OCI-LY1 (cell line): ENCODE measurements around the gene ADAMTSL3.

Source experiments
- H2AFZ ChIP-seq: fragments of 200-600 bp; sonication (generic), shearing (Covaris generic); 2 replicates; pipeline ENCODE4 v1.6.0; 2014; ENCODE audit warnings: antibody characterized with exemption, mild to moderate bottlenecking, low read length
- H3F3A ChIP-seq: fragments of 200-600 bp; sonication (generic), shearing (Covaris generic); 2 replicates; pipeline ENCODE4 v1.6.0; 2014; ENCODE audit warnings: mild to moderate bottlenecking, antibody characterized with exemption, low read length, moderate library complexity; ENCODE audit not compliant: insufficient read depth
- H3K27ac ChIP-seq: fragments of 200-600 bp; sonication (generic); 2 replicates; pipeline ENCODE4 v1.5.1; 2014; ENCODE audit warnings: low read length, mixed run types, mild to moderate bottlenecking, low read depth; ENCODE audit not compliant: poor library complexity, severe bottlenecking
- H3K27me3 ChIP-seq: fragments of 200-600 bp; sonication (generic); 2 replicates; pipeline ENCODE4 v1.6.0; 2014; ENCODE audit warnings: antibody characterized with exemption, mild to moderate bottlenecking, low read length, moderate library complexity; ENCODE audit not compliant: insufficient read depth
- H3K36me3 ChIP-seq: fragments of 200-600 bp; sonication (generic); 2 replicates; pipeline ENCODE4 v1.6.1; 2014; ENCODE audit warnings: mild to moderate bottlenecking, antibody characterized with exemption, low read length, moderate library complexity, mixed read lengths; ENCODE audit not compliant: insufficient read depth
- H3K4me1 ChIP-seq: fragments of 200-600 bp; sonication (generic); 2 replicates; pipeline ENCODE4 v1.5.1; 2014; ENCODE audit warnings: mild to moderate bottlenecking, low read length, moderate library complexity; ENCODE audit not compliant: insufficient read depth, severe bottlenecking
- H3K4me2 ChIP-seq: fragments of 200-600 bp; sonication (generic), shearing (Covaris generic); 2 replicates; pipeline ENCODE4 v1.6.1; 2014; ENCODE audit warnings: low read length
- H3K4me3 ChIP-seq: fragments of 200-600 bp; sonication (generic); 2 replicates; pipeline ENCODE4 v1.5.1; 2014; ENCODE audit warnings: low read length, low read depth, mild to moderate bottlenecking, mixed read lengths; ENCODE audit not compliant: poor library complexity, severe bottlenecking
- H3K79me2 ChIP-seq: fragments of 200-600 bp; shearing (Covaris generic); 2 replicates; pipeline ENCODE4 v1.6.1; 2016; ENCODE audit warnings: mixed run types, low read length, mixed read lengths; ENCODE audit not compliant: insufficient read depth
- H3K9ac ChIP-seq: fragments of 200-600 bp; sonication (generic), shearing (Covaris generic); 2 replicates; pipeline ENCODE4 v1.6.1; 2014; ENCODE audit warnings: mild to moderate bottlenecking, low read length, mixed read lengths
- H3K9me2 ChIP-seq: fragments of 200-600 bp; sonication (generic), shearing (Covaris generic); 2 replicates; pipeline ENCODE4 v1.6.1; 2014; ENCODE audit warnings: low read depth, mild to moderate bottlenecking, low read length, mixed read lengths
- H3K9me3 ChIP-seq: fragments of 200-600 bp; shearing (Covaris generic); 2 replicates; pipeline ENCODE4 v1.6.1; 2014; ENCODE audit warnings: low read length, mixed read lengths
- H4K20me1 ChIP-seq: fragments of 200-600 bp; sonication (generic), shearing (Covaris generic); 2 replicates; pipeline ENCODE4 v1.6.0; 2016; ENCODE audit warnings: mild to moderate bottlenecking, low read length; ENCODE audit not compliant: insufficient read depth
- CTCF ChIP-seq: fragments of 200-600 bp; sonication (generic), shearing (Covaris generic); IDR thresholded peaks from 2 replicates; pipeline ENCODE4 v1.5.1; 2017; ENCODE audit warnings: mild to moderate bottlenecking, antibody characterized with exemption, low read length, moderate library complexity, mixed read lengths
- EZH2 ChIP-seq: fragments of 200-600 bp; sonication (generic), shearing (Covaris generic); IDR thresholded peaks from 2 replicates; pipeline ENCODE4 v1.8.0; 2017; ENCODE audit warnings: borderline replicate concordance, mixed run types, mild to moderate bottlenecking, antibody characterized with exemption, low read length, moderate library complexity, mixed read lengths

The ADAMTSL3 gene

GRCh38 chr15:83854950-83855707 lies 201.2 kb downstream of the ADAMTSL3 start:
- no peak overlapping the region for H2AFZ ChIP-seq
- no peaks in the 10 kb centered on the region for H4K20me1 ChIP-seq
- H3K4me2 ChIP-seq, result no peak overlapping the region
- H3K9me2 ChIP-seq, result no peaks in the 10 kb centered on the region
- TF ChIP-seq EZH2 (no peak), CTCF (no peak)
- no peaks in the 10 kb centered on the region for H3K9me3 ChIP-seq
- H3K9ac ChIP-seq, result no peak overlapping the region
- no peaks in the 10 kb centered on the region for H3K36me3 ChIP-seq
- no peaks in the 10 kb centered on the region for H3F3A ChIP-seq
- H3K27ac ChIP-seq, result no peak overlapping the region
- H3K27me3 ChIP-seq, result no peaks in the 10 kb centered on the region
- H3K4me1 ChIP-seq, result no peaks in the 10 kb centered on the region
- H3K4me3 ChIP-seq, result no peak overlapping the region
- no peaks in the 10 kb centered on the region for H3K79me2 ChIP-seq

- H2AFZ ChIP-seq, result no peak overlapping the region
- no peaks in the 10 kb centered on the region for H3K79me2 ChIP-seq
- H3K4me1 ChIP-seq, result no peaks in the 10 kb centered on the region
- no peaks in the 10 kb centered on the region for H4K20me1 ChIP-seq
- H3K4me2 ChIP-seq, result no peak overlapping the region
- no peak overlapping the region for H3K27ac ChIP-seq
- H3K36me3 ChIP-seq, result no peaks in the 10 kb centered on the region
- H3K9ac ChIP-seq, result no peak overlapping the region
- no peak overlapping the region for H3K4me3 ChIP-seq
- no peaks in the 10 kb centered on the region for H3K9me2 ChIP-seq
- H3F3A ChIP-seq, result no peaks in the 10 kb centered on the region
- H3K27me3 ChIP-seq, result no peaks in the 10 kb centered on the region
- no peak for TF ChIP-seq CTCF
- TF ChIP-seq EZH2, result no peak
- no peaks in the 10 kb centered on the region for H3K9me3 ChIP-seq
Measured at GRCh38 chr15:83855956-83856355, 202.0 kb downstream of the ADAMTSL3 start.

- H3K9me3 ChIP-seq, result no peaks in the 10 kb centered on the region
- no peaks in the 10 kb centered on the region for H3K27me3 ChIP-seq
- no peaks in the 10 kb centered on the region for H4K20me1 ChIP-seq
- H3K27ac ChIP-seq, result no peak overlapping the region
- H3K4me1 ChIP-seq, result no peaks in the 10 kb centered on the region
- no peak overlapping the region for H3K4me3 ChIP-seq
- no peak overlapping the region for H3K9ac ChIP-seq
- no peak overlapping the region for H2AFZ ChIP-seq
- no peaks in the 10 kb centered on the region for H3K36me3 ChIP-seq
- no peaks in the 10 kb centered on the region for H3K9me2 ChIP-seq
- H3F3A ChIP-seq, result no peaks in the 10 kb centered on the region
- no peak overlapping the region for H3K4me2 ChIP-seq
- no peaks in the 10 kb centered on the region for H3K79me2 ChIP-seq
- no peak for TF ChIP-seq CTCF
- TF ChIP-seq EZH2, result no peak
Measured at GRCh38 chr15:83858820-83859505, 205.0 kb downstream of the ADAMTSL3 start.
